K562 (cell line): ENCODE data around the gene TMEM205. TPM values are rescaled to one million over a fixed set of nuclear protein-coding genes. Genes with fewer than 3 reads are reported as not detected.
A peak's percentile ranks its signal among the peaks of the same experiment; 100 is the strongest.

Experiments
- FOXJ3 ChIP-seq: sonication (generic); formaldehyde crosslinking; IDR thresholded peaks from 2 replicates; pipeline ENCODE4 v1.4.0; 2020; ENCODE audit warnings: mild to moderate bottlenecking, missing genetic modification reagents
- GTF2F1 ChIP-seq: IDR thresholded peaks from 2 replicates; pipeline ENCODE4 v1.6.1; 2011; ENCODE audit warnings: low read depth, low read length, improper control_type of control experiment
- HLTF ChIP-seq: fragments of 450-650 bp; IDR thresholded peaks from 2 replicates; pipeline ENCODE4 v1.6.1; 2016
- L3MBTL2 ChIP-seq: fragments of 450-650 bp; IDR thresholded peaks from 2 replicates; pipeline ENCODE4 v1.6.1; 2016; ENCODE audit warnings: mild to moderate bottlenecking, moderate library complexity
- MIER1 ChIP-seq: fragments of 450-650 bp; IDR thresholded peaks from 2 replicates; pipeline ENCODE4 v1.6.1; 2016; ENCODE audit warnings: antibody characterized with exemption, mild to moderate bottlenecking, low read depth
- NCOA1 ChIP-seq: fragments of 450-650 bp; IDR thresholded peaks from 2 replicates; pipeline ENCODE4 v1.6.1; 2016; ENCODE audit warnings: low read depth
- NFRKB ChIP-seq: fragments of 450-650 bp; IDR thresholded peaks from 2 replicates; pipeline ENCODE4 v1.6.1; 2016; ENCODE audit warnings: low read depth
- POLR2A ChIP-seq: fragments of 450-650 bp; conservative IDR thresholded peaks from 2 replicates; pipeline ENCODE4 v1.6.1; 2016
- TRIM24 ChIP-seq, 2 experiments: fragments of 450-650 bp; IDR thresholded peaks; 2 replicates each; pipeline ENCODE4 v1.6.1; 2016
- ZBTB1 ChIP-seq: sonication (generic); formaldehyde crosslinking; IDR thresholded peaks from 2 replicates; pipeline ENCODE4 v1.8.1; 2023; ENCODE audit warnings: missing genetic modification reagents, low read depth, mild to moderate bottlenecking, borderline replicate concordance
- ZC3H8 ChIP-seq: fragments of 450-650 bp; IDR thresholded peaks from 2 replicates; pipeline ENCODE4 v1.6.1; 2017
- ZNF12 ChIP-seq: sonication (generic); formaldehyde crosslinking; IDR thresholded peaks from 2 replicates; pipeline ENCODE4 v1.4.0; 2020; ENCODE audit warnings: mild to moderate bottlenecking, missing genetic modification reagents
- ZNF384 ChIP-seq: IDR thresholded peaks from 2 replicates; pipeline ENCODE4 v1.6.1; 2012; ENCODE audit warnings: low read depth, low read length, improper control_type of control experiment
- ZNF436 ChIP-seq: fragments of 250-450, 450-650 bp; sonication (Bioruptor Pico); formaldehyde crosslinking; IDR thresholded peaks from 2 replicates; pipeline ENCODE4 v1.7.0; 2020; ENCODE audit warnings: mild to moderate bottlenecking
- polyA plus RNA-seq, 8 experiments: library from polyadenylated mRNA; depleted of rRNA in 4 of 8; stranded (reverse) in 5 of 8; unstranded in 3 of 8; fragments of >200 nt; fragmentation: Nextera tagmentation in 2 of 8; fragmentation: Illumina TruSeq in 1 of 8; extraction: Ambion mirVana in 2 of 8; extraction: Trizol in 1 of 8; gene quantifications; 2 replicates each; pipeline versions ENCODE4 v1.2.1 to v1.2.3, GENCODE V29; 2011 to 2014; ENCODE audit warnings: inconsistent platforms in 1 of 8, missing spikeins in 1 of 8
- total RNA-seq, 7 experiments: library from RNA; depleted of rRNA in 6 of 7; stranded (reverse); fragments of >200 nt in 6 of 7; fragmentation: Illumina TruSeq in 2 of 7; extraction: Trizol in 2 of 7; gene quantifications; 2 replicates each; pipeline versions ENCODE4 v1.2.1 to v1.2.3, GENCODE V29; 2011 to 2021; ENCODE audit warnings: low replicate concordance in 1 of 7
- TF ChIP-seq, protein P1 (sequence below), 2 experiments: IDR thresholded peaks; 2 replicates each; pipeline ENCODE4 v1.6.1; 2011; ENCODE audit warnings: borderline replicate concordance in 1 of 2, control low read depth in 1 of 2, low read depth in 1 of 2, low read length in 1 of 2, mild to moderate bottlenecking in 1 of 2, mixed read lengths in 1 of 2, moderate library complexity in 1 of 2; ENCODE audit not compliant: insufficient read depth in 1 of 2, insufficient read length in 1 of 2, poor library complexity in 1 of 2, severe bottlenecking in 1 of 2; ENCODE audit errors: extremely low read depth in 1 of 2
- TF ChIP-seq, protein P2 (sequence below): sonication (generic); formaldehyde crosslinking; IDR thresholded peaks from 2 replicates; pipeline ENCODE4 v1.8.0; 2022; ENCODE audit warnings: missing genetic modification reagents, mild to moderate bottlenecking, borderline replicate concordance
- TF ChIP-seq, protein P3 (sequence below): fragments of 450-650 bp; formaldehyde crosslinking; IDR thresholded peaks from 2 replicates; pipeline ENCODE4 v1.4.0; 2020; ENCODE audit warnings: mild to moderate bottlenecking, mixed read lengths
- TF ChIP-seq, protein P4 (sequence below): fragments of 450-650 bp; IDR thresholded peaks from 2 replicates; pipeline ENCODE4 v1.6.1; 2016; ENCODE audit warnings: antibody characterized with exemption
- TF ChIP-seq, protein P5 (sequence below), 2 experiments: fragments of 450-650 bp; conservative IDR thresholded peaks; 2 replicates each; pipeline ENCODE4 v1.6.1; 2017; ENCODE audit warnings: mild to moderate bottlenecking in 2 of 2, moderate library complexity in 2 of 2
- TF ChIP-seq, protein P6 (sequence below): sonication (generic); formaldehyde crosslinking; IDR thresholded peaks from 2 replicates; pipeline ENCODE4 v1.8.0; 2022; ENCODE audit warnings: mild to moderate bottlenecking, missing genetic modification reagents

Gene TMEM205
- total and polyA plus RNA-seq, 9 of the 15 experiments (the other 6 are each of a cell fraction or from before 2014, with no cell fraction given): 21.3 to 81.5 (median 44.1) TPM

DNA sequence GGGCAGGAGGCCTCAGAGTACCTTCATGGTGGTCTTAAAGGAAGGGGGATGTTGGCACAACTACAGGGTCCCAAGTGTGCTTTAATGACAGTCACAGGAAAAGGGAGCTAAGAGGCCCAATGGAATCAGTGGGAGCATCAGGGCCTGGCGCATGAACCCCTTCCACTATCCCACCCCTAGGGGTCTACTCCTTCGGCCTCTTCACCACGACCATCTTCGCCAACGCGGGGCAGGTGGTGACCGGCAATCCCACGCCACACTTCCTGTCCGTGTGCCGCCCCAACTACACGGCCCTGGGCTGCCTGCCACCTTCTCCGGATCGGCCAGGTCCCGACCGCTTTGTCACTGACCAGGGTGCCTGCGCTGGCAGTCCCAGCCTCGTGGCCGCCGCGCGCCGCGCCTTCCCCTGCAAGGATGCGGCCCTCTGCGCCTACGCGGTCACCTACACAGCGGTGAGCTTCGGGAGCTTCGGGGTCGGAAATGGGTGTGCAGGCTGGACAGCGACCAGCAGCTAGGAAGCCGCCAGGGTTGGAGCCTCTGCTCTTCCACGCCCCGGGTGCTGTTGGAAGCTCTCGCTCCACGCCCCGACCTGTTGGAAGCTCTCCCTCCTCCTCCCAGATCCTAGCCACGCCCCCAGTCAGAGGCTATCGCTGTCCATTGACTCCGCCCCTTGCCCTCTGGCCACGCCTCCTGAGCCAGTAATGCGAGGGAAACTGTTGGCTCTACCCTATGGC lies 15.1 kb upstream of the TMEM205 start (continued):
- TF ChIP-seq, protein P1, sequence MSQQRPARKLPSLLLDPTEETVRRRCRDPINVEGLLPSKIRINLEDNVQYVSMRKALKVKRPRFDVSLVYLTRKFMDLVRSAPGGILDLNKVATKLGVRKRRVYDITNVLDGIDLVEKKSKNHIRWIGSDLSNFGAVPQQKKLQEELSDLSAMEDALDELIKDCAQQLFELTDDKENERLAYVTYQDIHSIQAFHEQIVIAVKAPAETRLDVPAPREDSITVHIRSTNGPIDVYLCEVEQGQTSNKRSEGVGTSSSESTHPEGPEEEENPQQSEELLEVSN (IDR thresholded peaks at IDR 0.05; ENCODE audit: borderline replicate concordance in 1 of 2, extremely low read depth in 1 of 2, insufficient read depth in 1 of 2, insufficient read length in 1 of 2, low read depth in 1 of 2, low read length in 1 of 2, poor library complexity in 1 of 2, severe bottlenecking in 1 of 2): peak; percentile 65 to 69
- TF ChIP-seq ZC3H8 (no peak), ZBTB1 (CRISPR knock-in tag) (peak; percentile 42; the same call in 1 of the 2 replicates), NFRKB (no peak), MIER1 (0 out of 2 replicates have a peak, but pooled peaks have one; percentile 55), GTF2F1 (no peak; the same call in 1 of the 2 replicates), ZNF12 (CRISPR knock-in tag) (no peak), ZNF384 (no peak), L3MBTL2 (peak; percentile 70; the same call in 1 of the 2 replicates), ZNF436 (CRISPR knock-in tag) (no peak), FOXJ3 (CRISPR knock-in tag) (no peak), HLTF (no peak), TRIM24 (IDR thresholded peaks at IDR 0.05) (no peak), POLR2A (0 out of 2 replicates have a peak, but pooled peaks have one; percentile 31), NCOA1 (no peak)
- TF ChIP-seq, protein P2, sequence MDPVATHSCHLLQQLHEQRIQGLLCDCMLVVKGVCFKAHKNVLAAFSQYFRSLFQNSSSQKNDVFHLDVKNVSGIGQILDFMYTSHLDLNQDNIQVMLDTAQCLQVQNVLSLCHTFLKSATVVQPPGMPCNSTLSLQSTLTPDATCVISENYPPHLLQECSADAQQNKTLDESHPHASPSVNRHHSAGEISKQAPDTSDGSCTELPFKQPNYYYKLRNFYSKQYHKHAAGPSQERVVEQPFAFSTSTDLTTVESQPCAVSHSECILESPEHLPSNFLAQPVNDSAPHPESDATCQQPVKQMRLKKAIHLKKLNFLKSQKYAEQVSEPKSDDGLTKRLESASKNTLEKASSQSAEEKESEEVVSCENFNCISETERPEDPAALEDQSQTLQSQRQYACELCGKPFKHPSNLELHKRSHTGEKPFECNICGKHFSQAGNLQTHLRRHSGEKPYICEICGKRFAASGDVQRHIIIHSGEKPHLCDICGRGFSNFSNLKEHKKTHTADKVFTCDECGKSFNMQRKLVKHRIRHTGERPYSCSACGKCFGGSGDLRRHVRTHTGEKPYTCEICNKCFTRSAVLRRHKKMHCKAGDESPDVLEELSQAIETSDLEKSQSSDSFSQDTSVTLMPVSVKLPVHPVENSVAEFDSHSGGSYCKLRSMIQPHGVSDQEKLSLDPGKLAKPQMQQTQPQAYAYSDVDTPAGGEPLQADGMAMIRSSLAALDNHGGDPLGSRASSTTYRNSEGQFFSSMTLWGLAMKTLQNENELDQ (CRISPR knock-in tag): no peak
- TF ChIP-seq, protein P3, sequence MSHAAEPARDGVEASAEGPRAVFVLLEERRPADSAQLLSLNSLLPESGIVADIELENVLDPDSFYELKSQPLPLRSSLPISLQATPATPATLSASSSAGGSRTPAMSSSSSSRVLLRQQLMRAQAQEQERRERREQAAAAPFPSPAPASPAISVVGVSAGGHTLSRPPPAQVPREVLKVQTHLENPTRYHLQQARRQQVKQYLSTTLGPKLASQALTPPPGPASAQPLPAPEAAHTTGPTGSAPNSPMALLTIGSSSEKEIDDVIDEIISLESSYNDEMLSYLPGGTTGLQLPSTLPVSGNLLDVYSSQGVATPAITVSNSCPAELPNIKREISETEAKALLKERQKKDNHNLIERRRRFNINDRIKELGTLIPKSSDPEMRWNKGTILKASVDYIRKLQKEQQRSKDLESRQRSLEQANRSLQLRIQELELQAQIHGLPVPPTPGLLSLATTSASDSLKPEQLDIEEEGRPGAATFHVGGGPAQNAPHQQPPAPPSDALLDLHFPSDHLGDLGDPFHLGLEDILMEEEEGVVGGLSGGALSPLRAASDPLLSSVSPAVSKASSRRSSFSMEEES (CRISPR knock-in tag): no peak
- TF ChIP-seq, protein P4, sequence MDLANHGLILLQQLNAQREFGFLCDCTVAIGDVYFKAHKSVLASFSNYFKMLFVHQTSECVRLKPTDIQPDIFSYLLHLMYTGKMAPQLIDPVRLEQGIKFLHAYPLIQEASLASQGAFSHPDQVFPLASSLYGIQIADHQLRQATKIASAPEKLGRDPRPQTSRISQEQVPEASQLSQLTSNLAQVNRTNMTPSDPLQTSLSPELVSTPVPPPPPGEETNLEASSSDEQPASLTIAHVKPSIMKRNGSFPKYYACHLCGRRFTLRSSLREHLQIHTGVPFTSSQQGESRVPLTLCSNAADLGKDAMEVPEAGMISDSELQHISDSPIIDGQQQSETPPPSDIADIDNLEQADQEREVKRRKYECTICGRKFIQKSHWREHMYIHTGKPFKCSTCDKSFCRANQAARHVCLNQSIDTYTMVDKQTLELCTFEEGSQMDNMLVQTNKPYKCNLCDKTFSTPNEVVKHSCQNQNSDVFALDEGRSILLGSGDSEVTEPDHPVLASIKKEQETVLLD: 0 out of 2 replicates have a peak, but pooled peaks have one; percentile 13
- TF ChIP-seq, protein P5, sequence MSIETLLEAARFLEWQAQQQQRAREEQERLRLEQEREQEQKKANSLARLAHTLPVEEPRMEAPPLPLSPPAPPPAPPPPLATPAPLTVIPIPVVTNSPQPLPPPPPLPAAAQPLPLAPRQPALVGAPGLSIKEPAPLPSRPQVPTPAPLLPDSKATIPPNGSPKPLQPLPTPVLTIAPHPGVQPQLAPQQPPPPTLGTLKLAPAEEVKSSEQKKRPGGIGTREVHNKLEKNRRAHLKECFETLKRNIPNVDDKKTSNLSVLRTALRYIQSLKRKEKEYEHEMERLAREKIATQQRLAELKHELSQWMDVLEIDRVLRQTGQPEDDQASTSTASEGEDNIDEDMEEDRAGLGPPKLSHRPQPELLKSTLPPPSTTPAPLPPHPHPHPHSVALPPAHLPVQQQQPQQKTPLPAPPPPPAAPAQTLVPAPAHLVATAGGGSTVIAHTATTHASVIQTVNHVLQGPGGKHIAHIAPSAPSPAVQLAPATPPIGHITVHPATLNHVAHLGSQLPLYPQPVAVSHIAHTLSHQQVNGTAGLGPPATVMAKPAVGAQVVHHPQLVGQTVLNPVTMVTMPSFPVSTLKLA (conservative IDR thresholded peaks at IDR 0.05): 0 out of 4 replicates have a peak, but pooled peaks of 1 of the 2 experiments have one; percentile 30
- TF ChIP-seq, protein P6, sequence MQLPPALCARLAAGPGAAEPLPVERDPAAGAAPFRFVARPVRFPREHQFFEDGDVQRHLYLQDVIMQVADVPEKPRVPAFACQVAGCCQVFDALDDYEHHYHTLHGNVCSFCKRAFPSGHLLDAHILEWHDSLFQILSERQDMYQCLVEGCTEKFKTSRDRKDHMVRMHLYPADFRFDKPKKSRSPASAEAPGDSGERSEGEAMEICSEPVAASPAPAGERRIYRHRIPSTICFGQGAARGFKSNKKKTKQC (CRISPR knock-in tag): no peak
